ENCODE measurements around the gene UBIAD1.
"Not testable (repeated sequence)": the region's sequence is repeated elsewhere in the genome, so short reads cannot be mapped to it uniquely, and the experiment has no call there.

The UBIAD1 gene

GRCh38 chr1:11302366-11302765, 29.4 kb downstream of the UBIAD1 start:
- H3K4me3 ChIP-seq (ENCODE audit: low read length), result no peak overlapping the region
- no peak for DNase-seq (ENCODE audit: low read depth, low spot score)

GRCh38 chr1:11305516-11305915, 32.5 kb downstream of the UBIAD1 start:
- not testable (repeated sequence) for H3K4me3 ChIP-seq (ENCODE audit: low read length); DNase-seq (ENCODE audit: low read depth, low spot score)

GRCh38 chr1:11307852-11308251, 34.9 kb downstream of the UBIAD1 start:
- no peak for DNase-seq (ENCODE audit: low read depth, low spot score)
- no peak overlapping the region for H3K4me3 ChIP-seq (ENCODE audit: low read length)

GRCh38 chr1:11308699-11309224, 35.8 kb downstream of the UBIAD1 start:
- H3K4me3 ChIP-seq (ENCODE audit: low read length), result no peak overlapping the region
- DNase-seq (ENCODE audit: low read depth, low spot score), result no peak

GRCh38 chr1:11309385-11309784, 36.4 kb downstream of the UBIAD1 start:
- no peak for DNase-seq (ENCODE audit: low read depth, low spot score)
- H3K4me3 ChIP-seq (ENCODE audit: low read length), result no peak overlapping the region

- H3K4me3 ChIP-seq (ENCODE audit: low read length), result no peak overlapping the region
- DNase-seq (ENCODE audit: low read depth, low spot score), result no peak
Measured at GRCh38 chr1:11311816-11312755, 39.1 kb downstream of the UBIAD1 start.

GRCh38 chr1:11314959-11315358, 42.0 kb downstream of the UBIAD1 start:
- DNase-seq (ENCODE audit: low read depth, low spot score), result no peak
- H3K4me3 ChIP-seq (ENCODE audit: low read length), result no peak overlapping the region

GRCh38 chr1:11316701-11317100, 43.7 kb downstream of the UBIAD1 start:
- DNase-seq (ENCODE audit: low read depth, low spot score), result no peak

GRCh38 chr1:11318982-11319381, 46.0 kb downstream of the UBIAD1 start:
- no peak overlapping the region for H3K4me3 ChIP-seq (ENCODE audit: low read length)
- DNase-seq (ENCODE audit: low read depth, low spot score), result peak; percentile 16

More at GRCh38 chr1:11316701-11317100, 43.7 kb downstream of the UBIAD1 start:
- H3K4me3 ChIP-seq (ENCODE audit: low read length), result no peak overlapping the region

- DNase-seq (ENCODE audit: low read depth, low spot score), result peak; percentile 11
- H3K4me3 ChIP-seq (ENCODE audit: low read length), result no peak overlapping the region
Measured at GRCh38 chr1:11320153-11320936, 47.3 kb downstream of the UBIAD1 start.

GRCh38 chr1:11321656-11322491, 48.9 kb downstream of the UBIAD1 start:
- DNase-seq (ENCODE audit: low read depth, low spot score), result no peak
- no peak overlapping the region for H3K4me3 ChIP-seq (ENCODE audit: low read length)

GRCh38 chr1:11324567-11325165, 51.7 kb downstream of the UBIAD1 start:
- no peak overlapping the region for H3K4me3 ChIP-seq (ENCODE audit: low read length)
- no peak for DNase-seq (ENCODE audit: low read depth, low spot score)

- no peak overlapping the region for H3K4me3 ChIP-seq (ENCODE audit: low read length)
- no peak for DNase-seq (ENCODE audit: low read depth, low spot score)
Measured at GRCh38 chr1:11326070-11326469, 53.1 kb downstream of the UBIAD1 start.

- no peak overlapping the region for H3K4me3 ChIP-seq (ENCODE audit: low read length)
- DNase-seq (ENCODE audit: low read depth, low spot score), result no peak
Measured at GRCh38 chr1:11328444-11328843, 55.4 kb downstream of the UBIAD1 start.

- no peak for DNase-seq (ENCODE audit: low read depth, low spot score)
- H3K4me3 ChIP-seq (ENCODE audit: low read length), result no peak overlapping the region
Measured at GRCh38 chr1:11330411-11330810, 57.4 kb downstream of the UBIAD1 start.

GRCh38 chr1:11331036-11331944, 58.3 kb downstream of the UBIAD1 start:
- no peak for DNase-seq (ENCODE audit: low read depth, low spot score)
- H3K4me3 ChIP-seq (ENCODE audit: low read length), result no peak overlapping the region

- H3K4me3 ChIP-seq (ENCODE audit: low read length), result no peak overlapping the region
- no peak for DNase-seq (ENCODE audit: low read depth, low spot score)
Measured at GRCh38 chr1:11331945-11332546, 59.0 kb downstream of the UBIAD1 start.
